Muscle layer of colon (tissue), 2 donors: ENCODE measurements around the gene SAMD3.

ENCODE experiments used
- H3K27ac ChIP-seq: one replicate; pipeline ENCODE4 v1.7.0; 2013; ENCODE audit warnings: low read depth, mild to moderate bottlenecking, low read length, moderate library complexity
- H3K27me3 ChIP-seq, 2 donors: one replicate each; pipeline ENCODE4 v1.7.0; 2013; ENCODE audit warnings: low read length in 2 of 2, mild to moderate bottlenecking in 2 of 2; ENCODE audit not compliant: insufficient read depth in 2 of 2, control insufficient read depth in 1 of 2
- H3K36me3 ChIP-seq: one replicate; pipeline ENCODE4 v1.7.0; 2013; ENCODE audit warnings: mild to moderate bottlenecking, low read length; ENCODE audit not compliant: insufficient read depth
- H3K4me1 ChIP-seq: one replicate; pipeline ENCODE4 v1.7.0; 2013; ENCODE audit warnings: mild to moderate bottlenecking, low read length; ENCODE audit not compliant: insufficient read depth
- H3K4me3 ChIP-seq, 2 donors: one replicate each; pipeline ENCODE4 v1.7.0; 2013; ENCODE audit warnings: low read length in 2 of 2, low read depth in 1 of 2, mild to moderate bottlenecking in 1 of 2, moderate library complexity in 1 of 2
- H3K9ac ChIP-seq: one replicate; pipeline ENCODE4 v1.7.0; 2013; ENCODE audit warnings: low read length
- H3K9me3 ChIP-seq: one replicate; pipeline ENCODE4 v1.7.0; 2013; ENCODE audit warnings: mild to moderate bottlenecking, low read length
- donor health status: abdominal sarcoma.
- donor health status: Adenocarcinoma of cecum.

SAMD3 gene

DNA sequence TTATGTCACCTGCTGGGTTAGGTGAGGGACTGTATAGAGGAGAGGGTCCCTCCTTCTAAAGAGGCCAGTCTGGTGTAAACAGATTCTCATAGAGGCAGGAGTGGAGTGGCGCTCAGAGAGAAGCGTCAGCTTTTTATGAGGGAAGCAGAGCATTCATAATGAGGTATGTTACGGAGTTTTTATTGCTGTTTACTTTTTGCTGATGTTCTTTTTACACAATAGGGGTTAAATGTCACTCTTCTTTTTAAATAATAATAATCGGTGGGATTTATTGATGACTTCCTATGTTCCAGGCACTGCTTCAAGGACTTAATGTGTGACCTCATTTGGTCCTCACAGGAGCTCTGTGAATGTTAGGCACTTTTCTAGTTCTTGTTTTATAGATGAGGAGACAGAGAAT lies 124.4 kb downstream of the SAMD3 start:
- Histone ChIP-seq H3K27ac (no peak overlapping the region), H3K36me3 (no peaks in the 10 kb centered on the region), H3K4me3 (no peak overlapping the region), H3K9ac (no peak overlapping the region), H3K27me3 (no peaks in the 10 kb centered on the region), H3K9me3 (no peaks in the 10 kb centered on the region), H3K4me1 (no peaks in the 10 kb centered on the region)
